Measurements from ENCODE around the gene TTLL5.

The TTLL5 gene

DNA sequence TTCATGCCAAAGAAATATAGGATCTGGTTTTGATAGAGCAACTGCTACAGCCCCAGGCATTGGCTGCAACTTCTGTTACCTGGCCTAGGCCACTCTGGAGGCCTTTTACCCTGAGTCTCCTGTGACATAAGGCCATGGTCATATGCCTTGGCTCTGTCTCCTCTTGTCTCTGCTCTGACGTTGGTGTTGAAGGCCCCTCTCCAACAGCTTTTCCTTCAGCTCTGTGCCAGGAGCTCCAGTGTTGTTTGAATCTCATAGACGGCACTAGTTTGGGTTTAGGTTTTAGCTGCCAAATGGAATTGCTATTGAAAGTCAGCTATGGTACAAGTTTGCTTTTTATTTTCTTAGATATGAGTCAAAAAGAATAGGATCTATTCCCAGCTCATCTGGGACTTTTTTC, 41.1 kb downstream of the TTLL5 start:
- DNase-seq = no peak

- no peak for DNase-seq
Measured at GRCh38 chr14:75702616-75703261, 41.7 kb downstream of the TTLL5 start.

- DNase-seq = no peak
Measured at GRCh38 chr14:75703467-75703866, 42.4 kb downstream of the TTLL5 start.

- DNase-seq = no peak
Measured at GRCh38 chr14:75705014-75705413, 44.0 kb downstream of the TTLL5 start.

DNA sequence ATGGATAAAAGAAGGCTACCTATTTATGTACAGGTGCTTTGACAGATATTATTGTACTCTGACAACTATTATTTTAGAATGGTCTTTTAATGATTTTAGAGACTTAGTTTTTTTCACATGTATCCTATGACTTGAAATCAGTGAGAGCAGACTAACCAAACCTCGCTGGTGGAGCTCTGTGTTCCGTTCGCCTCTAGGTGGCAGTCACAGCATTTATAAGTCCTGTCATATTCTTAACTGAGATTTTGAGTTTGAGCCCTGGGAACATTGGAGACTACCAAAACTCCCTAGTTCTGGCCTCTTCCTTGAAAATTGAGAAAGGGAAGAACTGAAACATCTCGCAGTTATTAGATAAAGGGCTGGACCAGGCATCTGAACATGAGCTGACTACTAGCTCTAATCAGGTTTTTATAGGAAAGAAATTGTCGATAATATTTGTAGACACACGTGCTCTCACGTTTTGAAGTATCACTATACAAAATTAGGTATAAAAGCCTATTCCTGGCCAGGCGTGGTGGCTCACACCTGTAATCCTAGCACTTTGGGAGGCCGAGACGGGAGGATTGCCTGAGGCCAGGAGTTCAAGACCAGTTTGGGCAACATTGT, 48.3 kb downstream of the TTLL5 start:
- DNase-seq = peak; percentile 69

DNA sequence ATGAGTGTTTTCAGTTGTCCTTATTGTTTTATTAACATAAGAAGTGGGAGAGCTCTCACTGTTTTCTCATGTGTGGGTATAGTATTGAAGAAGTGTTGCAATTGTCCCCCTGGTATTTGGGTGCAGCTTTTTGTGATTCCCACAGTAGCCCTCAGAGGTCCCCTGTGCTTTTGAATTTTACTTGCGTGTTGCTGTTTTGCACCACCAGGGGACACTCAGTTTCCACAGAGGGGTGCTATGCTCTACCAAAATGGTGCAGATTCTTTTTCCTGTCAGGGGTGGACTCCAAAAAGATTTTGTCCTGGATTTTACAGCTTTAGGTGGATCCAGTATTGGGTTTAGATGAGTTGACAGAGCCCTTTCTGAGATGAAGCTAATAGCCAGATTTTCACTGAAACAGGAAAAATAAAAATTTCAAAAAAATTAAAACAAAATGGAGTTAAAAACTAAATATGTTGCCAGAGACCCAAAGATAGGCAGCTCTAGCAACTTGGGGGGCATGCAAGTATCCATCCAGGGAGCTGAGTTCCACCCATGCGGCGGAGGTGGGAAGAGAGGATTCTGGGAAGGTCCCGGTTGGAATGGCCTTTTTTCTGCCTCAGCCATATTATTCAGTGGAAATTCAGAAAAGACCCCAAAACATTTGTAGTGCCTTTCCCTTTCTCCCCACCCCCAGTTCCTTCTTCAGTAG, 50.2 kb downstream of the TTLL5 start:
- DNase-seq = peak; percentile 25

- DNase-seq = no peak
Measured at GRCh38 chr14:75711796-75712211, 50.8 kb downstream of the TTLL5 start.

DNA sequence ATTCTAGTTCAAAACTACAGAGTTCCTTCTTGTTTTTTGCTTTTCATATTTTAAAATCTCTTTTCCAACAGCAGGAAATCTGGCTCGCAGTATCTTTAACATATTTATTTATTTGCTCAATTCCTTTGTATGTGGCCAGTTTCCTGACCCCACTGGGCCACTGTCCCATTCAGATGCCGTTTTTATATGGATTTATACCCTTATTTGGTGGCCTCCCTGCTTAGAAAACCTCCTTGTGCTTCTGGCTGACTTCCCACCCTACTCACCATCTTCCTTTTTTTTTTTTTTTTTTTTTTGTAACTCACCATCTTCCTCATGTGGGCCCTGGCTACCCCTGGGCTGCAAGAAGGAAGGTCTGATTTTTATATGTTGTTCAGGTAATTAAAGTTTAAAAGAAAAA, 53.9 kb downstream of the TTLL5 start:
- DNase-seq = no peak

GRCh38 chr14:75715926-75716780, 55.1 kb downstream of the TTLL5 start:
- no peak for DNase-seq

GRCh38 chr14:75717729-75718128, 56.7 kb downstream of the TTLL5 start:
- DNase-seq = no peak

DNA sequence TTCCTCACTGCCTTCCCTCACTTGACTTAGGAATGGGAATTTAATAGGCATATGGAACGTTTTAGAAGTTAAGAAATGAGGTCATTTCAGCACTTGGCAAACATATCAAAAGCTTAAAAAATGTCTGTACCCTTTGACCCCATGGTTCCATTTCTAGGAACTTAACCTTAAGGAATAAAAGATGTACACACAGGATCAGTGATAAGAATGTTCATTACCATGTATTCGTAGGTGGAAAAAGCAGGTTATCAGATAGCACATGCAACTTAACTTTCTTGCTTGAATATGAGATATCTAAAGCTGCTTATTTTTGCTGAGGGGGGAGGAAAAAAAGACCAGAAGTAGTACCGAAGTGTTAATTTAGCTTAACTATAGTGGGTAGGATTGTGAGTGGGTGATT, 57.2 kb downstream of the TTLL5 start:
- DNase-seq = no peak

DNA sequence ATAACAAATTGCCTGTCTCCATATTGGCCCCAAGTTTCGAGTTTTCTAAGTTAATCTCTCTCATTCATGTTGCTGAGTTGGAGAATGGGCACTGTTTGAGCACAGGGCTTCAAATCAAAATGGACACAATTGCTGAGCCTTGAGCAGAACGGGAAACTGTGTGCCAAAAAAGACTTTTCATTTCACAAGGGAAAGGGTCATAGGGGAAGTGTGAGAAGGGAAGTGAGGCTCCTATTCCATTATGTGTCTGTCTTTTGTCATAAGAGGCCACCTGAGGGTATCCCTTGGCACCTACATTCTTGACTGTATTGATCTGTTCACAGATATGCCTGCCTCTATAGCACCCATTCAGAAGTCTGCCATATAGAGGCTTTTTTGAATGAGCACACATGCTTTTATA, 59.1 kb downstream of the TTLL5 start:
- DNase-seq = no peak

DNA sequence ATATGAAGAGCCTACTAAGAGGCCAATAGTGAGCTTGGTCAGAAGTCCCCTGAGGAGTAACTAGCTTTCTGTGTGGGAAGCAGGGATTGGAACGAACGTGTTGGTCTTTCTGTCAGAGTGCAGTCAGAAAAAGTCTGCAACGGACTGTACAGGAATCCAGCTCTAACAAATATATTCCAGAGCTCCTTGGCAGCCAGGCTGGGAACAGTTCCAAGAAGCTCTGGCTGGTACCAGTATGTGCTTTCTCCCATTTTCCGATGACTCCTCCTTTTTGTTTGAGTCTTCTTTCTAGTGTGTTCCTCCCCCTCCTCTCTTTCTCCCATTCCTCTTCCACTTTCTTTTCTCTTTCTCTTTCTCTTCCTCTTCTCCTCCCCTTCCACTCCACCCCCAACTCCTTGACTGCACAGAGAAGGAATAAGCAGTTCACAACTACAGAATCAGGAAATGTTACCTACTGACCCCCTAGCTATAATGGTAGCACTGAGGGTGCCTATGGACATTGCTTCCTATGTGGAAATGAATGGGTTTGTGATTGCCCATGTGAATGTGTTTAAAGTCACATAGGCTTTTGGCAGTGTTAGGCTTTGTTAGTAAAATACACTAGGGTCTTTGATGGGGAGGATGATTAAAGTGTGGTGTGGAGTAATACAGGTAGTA, 59.9 kb downstream of the TTLL5 start:
- no peak for DNase-seq

DNA sequence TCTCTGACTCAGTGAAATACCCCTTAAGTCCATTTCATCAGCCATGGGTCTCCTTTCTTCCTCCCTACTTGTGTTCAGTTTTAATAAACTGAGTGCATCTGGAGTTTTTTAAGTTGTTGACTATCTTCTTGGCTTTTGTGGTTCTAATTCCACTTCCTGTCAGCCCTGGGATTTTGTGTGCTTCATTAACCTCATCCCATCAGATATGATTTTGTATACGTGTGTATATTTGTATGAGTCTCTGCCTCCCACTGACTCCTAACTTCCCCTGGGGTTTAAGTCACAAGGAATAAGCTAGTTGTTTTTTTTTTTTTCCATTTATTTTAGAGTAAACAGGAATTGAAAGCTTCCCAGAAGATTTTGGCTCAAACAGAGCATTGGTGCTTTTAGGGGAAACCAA, 62.7 kb downstream of the TTLL5 start:
- no peak for DNase-seq

GRCh38 chr14:75724414-75725204, 63.6 kb downstream of the TTLL5 start:
- no peak for DNase-seq

- DNase-seq = no peak
Measured at GRCh38 chr14:75725481-75725880, 64.4 kb downstream of the TTLL5 start.

DNA sequence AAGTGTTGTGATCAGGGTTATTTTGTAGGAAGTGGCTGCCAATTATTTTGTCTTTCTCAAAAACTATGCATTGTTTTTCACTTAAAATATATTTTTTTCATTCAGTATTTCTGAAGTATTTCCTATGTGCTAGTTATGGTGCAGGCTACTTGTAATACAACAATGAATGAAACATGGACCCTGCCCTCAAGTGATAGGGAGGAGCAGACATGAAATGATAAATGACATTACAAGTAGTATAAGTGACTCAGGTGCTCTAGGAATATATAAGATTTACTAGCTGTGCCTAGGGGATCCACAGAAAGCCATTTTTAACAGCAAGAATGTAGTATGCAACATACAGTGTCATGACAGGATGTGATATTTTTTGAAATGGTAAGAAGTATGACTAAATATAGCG, 65.3 kb downstream of the TTLL5 start:
- no peak for DNase-seq

DNA sequence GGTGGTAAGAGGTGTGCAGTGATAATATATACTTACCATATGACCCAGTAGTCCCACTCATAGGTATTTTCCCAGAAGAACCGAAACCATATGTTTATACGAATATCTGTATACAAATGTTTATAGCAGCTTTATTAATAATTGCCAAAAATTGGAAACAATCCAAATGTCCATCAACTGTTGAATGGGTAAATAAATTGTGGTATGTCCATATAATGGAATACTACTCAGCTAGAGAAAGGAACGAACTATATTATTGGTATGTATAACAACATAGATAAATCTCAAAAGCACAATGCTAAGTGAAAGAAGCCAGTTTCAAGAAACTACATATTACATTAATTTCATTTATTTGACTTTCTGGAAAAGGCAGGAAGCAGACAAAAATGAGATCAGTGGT, 66.1 kb downstream of the TTLL5 start:
- DNase-seq = no peak

- no peak for DNase-seq
Measured at GRCh38 chr14:75732888-75733287, 71.8 kb downstream of the TTLL5 start.

DNA sequence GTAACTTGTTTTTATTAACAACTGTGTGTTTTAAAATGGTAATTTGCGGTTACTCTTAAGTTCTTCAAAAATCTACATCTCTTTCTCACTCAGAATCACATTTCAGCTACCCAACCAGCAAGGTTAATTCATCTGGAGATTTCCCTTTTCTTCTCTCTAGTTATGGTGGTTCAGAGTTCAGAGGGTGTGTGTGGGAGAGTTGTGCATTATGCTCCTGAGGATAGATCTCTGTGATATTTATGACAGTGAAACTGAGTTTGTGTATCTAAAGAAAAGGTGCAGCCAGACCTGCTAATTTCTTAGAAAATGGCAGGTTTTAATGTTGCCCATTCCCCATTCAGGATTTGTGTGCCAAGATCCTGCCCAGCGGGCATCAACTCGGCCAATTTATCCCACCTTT, 73.8 kb downstream of the TTLL5 start:
- DNase-seq = no peak

GRCh38 chr14:75736845-75737485, 75.9 kb downstream of the TTLL5 start:
- DNase-seq = no peak

DNA sequence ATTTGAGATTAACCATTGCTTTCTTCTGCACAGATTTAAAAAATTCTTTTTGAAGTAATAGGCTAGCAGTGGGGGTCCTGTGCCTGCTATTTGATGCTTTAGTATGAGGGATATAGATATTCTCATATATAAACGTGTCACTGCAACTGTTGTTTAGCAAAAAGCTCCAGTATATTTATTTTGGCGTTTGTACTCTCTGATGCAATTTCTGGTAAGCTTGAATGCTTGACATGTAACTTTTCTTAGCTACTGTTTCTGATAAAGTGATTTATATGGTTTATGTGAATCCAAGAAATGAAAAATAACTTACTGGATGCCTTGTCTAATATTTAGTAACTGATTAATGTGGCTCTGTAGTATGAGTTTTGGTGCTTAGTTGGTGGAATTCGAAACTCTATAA, 77.1 kb downstream of the TTLL5 start:
- no peak for DNase-seq

All from CD4-positive, alpha-beta T cell treated with Interleukin-10 for 1 hour (primary cell).